ENCODE measurements around the gene CAMSAP3.

CAMSAP3 gene

GRCh38 chr19:7644550-7644877 is 48.9 kb downstream of the CAMSAP3 start:
- no peak for TF ChIP-seq CTCF (IDR thresholded peaks at IDR 0.05; ENCODE audit: control extremely low read depth, extremely low read depth, low read depth, missing control alignments)
- no peak for DNase-seq (ENCODE audit: extremely low spot score)
- ChIA-PET CTCF (interaction anchor here (1.0 to 3.3 kb wide), 3 partner anchors 8 to 156 kb away, joined by 3 to 15 read pairs (median 3); no protein-coding TSS in a partner anchor), POLR2A (no interaction called here)

GRCh38 chr19:7645163-7645562 is 49.5 kb downstream of the CAMSAP3 start:
- DNase-seq (ENCODE audit: extremely low spot score) = no peak
- ChIA-PET CTCF (interaction anchor here (1.0 kb wide), 1 partner anchor 11 kb away, joined by 3 read pairs; no protein-coding TSS in a partner anchor), POLR2A (interaction anchor here (0.6 kb wide), 1 partner anchor 81 kb away, joined by 4 read pairs; no protein-coding TSS in a partner anchor)
- TF ChIP-seq CTCF (IDR thresholded peaks at IDR 0.05; ENCODE audit: control extremely low read depth, extremely low read depth, low read depth, missing control alignments) = no peak

- no peak for DNase-seq (ENCODE audit: extremely low spot score)
- CTCF ChIA-PET = no interaction called here
- TF ChIP-seq CTCF (IDR thresholded peaks at IDR 0.05; ENCODE audit: control extremely low read depth, extremely low read depth, low read depth, missing control alignments) = no peak
- POLR2A ChIA-PET = no interaction called here
These were observed 50.2 kb downstream of the CAMSAP3 start for GRCh38 chr19:7645656-7646425.

- CTCF ChIA-PET = no interaction called here
- no peak for TF ChIP-seq CTCF (IDR thresholded peaks at IDR 0.05; ENCODE audit: control extremely low read depth, extremely low read depth, low read depth, missing control alignments)
- POLR2A ChIA-PET = no interaction called here
- no peak for DNase-seq (ENCODE audit: extremely low spot score)
These were observed 50.7 kb downstream of the CAMSAP3 start for GRCh38 chr19:7646426-7646700.

DNA sequence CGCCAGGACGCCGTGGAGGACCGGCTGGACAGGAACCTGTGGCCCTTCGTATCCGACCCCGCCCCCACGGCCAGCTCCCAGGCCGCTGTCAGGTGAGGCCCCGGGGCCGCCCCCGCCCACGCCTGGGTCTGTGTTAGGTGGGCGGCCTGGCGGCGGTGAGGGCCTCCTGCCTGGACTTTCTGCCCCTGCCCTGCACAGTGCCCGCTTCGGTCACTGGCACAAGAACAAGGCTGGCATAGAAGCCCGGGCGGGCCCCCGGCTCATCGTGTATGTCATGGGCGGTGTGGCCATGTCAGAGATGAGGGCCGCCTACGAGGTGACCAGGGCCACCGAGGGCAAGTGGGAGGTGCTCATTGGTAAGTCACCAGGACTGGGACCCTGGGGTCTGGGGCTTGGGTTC is 51.5 kb downstream of the CAMSAP3 start:
- no peak for DNase-seq (ENCODE audit: extremely low spot score)
- ChIA-PET CTCF (no interaction called here), POLR2A (no interaction called here)
- no peak for TF ChIP-seq CTCF (IDR thresholded peaks at IDR 0.05; ENCODE audit: control extremely low read depth, extremely low read depth, low read depth, missing control alignments)

DNA sequence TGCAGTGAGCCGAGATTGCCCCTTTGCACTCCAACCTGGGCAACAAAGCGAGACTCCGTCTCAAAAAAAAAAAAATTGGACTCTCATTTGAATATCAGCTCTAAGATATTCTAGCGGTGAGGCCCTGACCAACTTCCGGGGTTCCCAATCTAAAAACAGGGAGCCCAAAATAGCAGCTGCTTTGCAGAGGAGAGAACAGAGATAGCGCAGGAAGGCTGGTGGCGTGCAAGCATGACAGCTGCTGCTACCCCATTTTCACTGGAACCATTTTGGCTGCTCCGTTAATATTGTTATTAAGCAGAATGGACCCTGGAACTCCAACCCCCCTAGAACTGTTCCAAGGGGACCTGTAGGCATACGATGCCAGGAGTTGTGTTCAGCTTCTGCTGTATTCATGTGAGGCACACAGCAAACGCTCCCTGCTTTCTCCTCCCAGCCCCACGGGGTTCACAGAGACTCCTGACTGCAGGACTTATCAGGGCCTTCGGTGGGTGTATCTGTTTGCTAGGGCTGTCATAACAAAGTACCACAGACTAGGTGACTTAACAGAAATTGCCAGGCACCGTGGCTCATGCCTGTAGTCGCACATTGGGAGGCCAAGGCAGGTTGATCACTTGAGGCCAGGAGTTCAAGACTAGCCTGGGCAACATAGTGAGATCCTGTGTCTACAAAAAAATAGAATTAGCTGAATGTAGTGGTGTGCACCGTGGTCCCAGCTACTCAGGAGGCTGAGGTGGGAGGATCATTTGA is 52.8 kb downstream of the CAMSAP3 start:
- no peak for DNase-seq (ENCODE audit: extremely low spot score)
- no peak for TF ChIP-seq CTCF (IDR thresholded peaks at IDR 0.05; ENCODE audit: control extremely low read depth, extremely low read depth, low read depth, missing control alignments)
- CTCF ChIA-PET = interaction anchor here (0.8 to 1.7 kb wide), 4 partner anchors 16 to 183 kb away, joined by 3 to 5 read pairs (median 4); partner anchors contain the start of gene TRAPPC5
- POLR2A ChIA-PET = no interaction called here
